ENCODE data around the gene GGT5. TPM values are rescaled to one million over a fixed set of nuclear protein-coding genes. Genes with fewer than 3 reads are reported as not detected.
A peak's percentile ranks its signal among the peaks of the same experiment; 100 is the strongest.

GGT5 gene
- total and polyA plus RNA-seq, 10 donors, result 9.5 to 47.2 (median 30.8) TPM

- H3K4me1 ChIP-seq, result peaks cover 0 to 12% (median 0%) of the 10 kb centered on the region in 6 donors
- DNase-seq, result no peak
- no peak overlapping the region for H3K27ac ChIP-seq
- 95 to 98% (median 96%) methylated on average over 5 to 12 of the region's 12 CpGs for WGBS, 5 donors
- H3K9me3 ChIP-seq, result no peaks in the 10 kb centered on the region
- H3K4me3 ChIP-seq, result no peak overlapping the region
- H3K27me3 ChIP-seq (replicated peaks in 1 of 7), result no peaks in the 10 kb centered on the region
- TF ChIP-seq, protein P1, sequence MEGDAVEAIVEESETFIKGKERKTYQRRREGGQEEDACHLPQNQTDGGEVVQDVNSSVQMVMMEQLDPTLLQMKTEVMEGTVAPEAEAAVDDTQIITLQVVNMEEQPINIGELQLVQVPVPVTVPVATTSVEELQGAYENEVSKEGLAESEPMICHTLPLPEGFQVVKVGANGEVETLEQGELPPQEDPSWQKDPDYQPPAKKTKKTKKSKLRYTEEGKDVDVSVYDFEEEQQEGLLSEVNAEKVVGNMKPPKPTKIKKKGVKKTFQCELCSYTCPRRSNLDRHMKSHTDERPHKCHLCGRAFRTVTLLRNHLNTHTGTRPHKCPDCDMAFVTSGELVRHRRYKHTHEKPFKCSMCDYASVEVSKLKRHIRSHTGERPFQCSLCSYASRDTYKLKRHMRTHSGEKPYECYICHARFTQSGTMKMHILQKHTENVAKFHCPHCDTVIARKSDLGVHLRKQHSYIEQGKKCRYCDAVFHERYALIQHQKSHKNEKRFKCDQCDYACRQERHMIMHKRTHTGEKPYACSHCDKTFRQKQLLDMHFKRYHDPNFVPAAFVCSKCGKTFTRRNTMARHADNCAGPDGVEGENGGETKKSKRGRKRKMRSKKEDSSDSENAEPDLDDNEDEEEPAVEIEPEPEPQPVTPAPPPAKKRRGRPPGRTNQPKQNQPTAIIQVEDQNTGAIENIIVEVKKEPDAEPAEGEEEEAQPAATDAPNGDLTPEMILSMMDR (IDR thresholded peaks at IDR 0.05 in 8 of 11, conservative IDR thresholded peaks at IDR 0.05 in 3 of 11), result no peak
- peak in 1 of 3 donors; percentile 29 for TF ChIP-seq POLR2AphosphoS5 (IDR thresholded peaks at IDR 0.05)
- intact Hi-C loops (cut with DNase I; ENCODE audit: low total_unique reads), result no loop called here
- peaks cover 0 to 100% (median 90%) of the 10 kb centered on the region in 6 donors for H3K36me3 ChIP-seq
These were observed 73.1 kb downstream of the GGT5 start for GRCh38 chr22:24171822-24172221.

DNA sequence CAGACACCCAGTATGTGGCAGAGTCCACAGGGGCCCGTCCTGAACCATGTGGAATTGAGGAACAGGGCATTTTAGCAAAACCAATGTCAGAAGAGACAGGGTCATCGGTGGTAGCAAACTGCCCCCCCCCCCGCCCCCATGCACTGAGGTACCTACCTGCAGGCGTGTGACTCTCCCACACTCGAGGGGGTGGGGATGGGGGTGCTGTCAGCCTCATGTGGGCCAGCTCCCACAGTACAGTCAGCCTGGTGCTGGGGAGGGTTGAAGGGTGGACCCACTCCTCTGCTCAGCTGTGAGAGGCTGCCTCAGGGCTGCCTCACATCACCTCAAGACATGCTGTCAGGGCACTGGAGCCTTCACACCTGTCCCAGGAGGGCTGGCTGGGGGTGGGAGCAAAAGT is 74.2 kb downstream of the GGT5 start:
- H3K4me1 ChIP-seq, result peaks cover 0 to 12% (median 0%) of the 10 kb centered on the region in 6 donors
- peaks cover 2 to 100% (median 90%) of the 10 kb centered on the region in 6 donors for H3K36me3 ChIP-seq
- TF ChIP-seq POLR2AphosphoS5 (IDR thresholded peaks at IDR 0.05) (peak in 1 of 3 donors; percentile 1), POLR2A (IDR thresholded peaks at IDR 0.05) (no peak)
- no peaks in the 10 kb centered on the region for H3K9me3 ChIP-seq
- H3K27ac ChIP-seq, result no peak overlapping the region
- DNase-seq, result no peak
- intact Hi-C loops (cut with DNase I; ENCODE audit: low total_unique reads), result no loop called here
- H3K4me3 ChIP-seq, result no peak overlapping the region
- H3K27me3 ChIP-seq (replicated peaks in 1 of 7), result no peaks in the 10 kb centered on the region
- whole genome bisulfite sequencing, 5 donors, result 90 to 100% (median 90%) methylated on average over 1 to 5 of the region's 5 CpGs

- Histone ChIP-seq H3K4me1 (peaks cover 0 to 11% (median 0%) of the 10 kb centered on the region in 6 donors), H3K9me3 (no peaks in the 10 kb centered on the region), H3K36me3 (peaks cover 2 to 100% (median 90%) of the 10 kb centered on the region in 6 donors), H3K27ac (no peak overlapping the region), H3K27me3 (replicated peaks in 1 of 7) (no peaks in the 10 kb centered on the region), H3K4me3 (no peak overlapping the region)
- no peak for DNase-seq
- intact Hi-C loops (cut with DNase I; ENCODE audit: low total_unique reads), result no loop called here
- TF ChIP-seq POLR2AphosphoS5 (IDR thresholded peaks at IDR 0.05), result peak in 1 of 3 donors; percentile 33
- TF ChIP-seq POLR2A (IDR thresholded peaks at IDR 0.05), result no peak
- TF ChIP-seq, protein P1 (IDR thresholded peaks at IDR 0.05 in 8 of 11, conservative IDR thresholded peaks at IDR 0.05 in 3 of 11), result no peak
- 84 to 90% (median 88%) methylated on average over 9 to 12 of the region's 12 CpGs for WGBS, 5 donors
These were observed 74.7 kb downstream of the GGT5 start for GRCh38 chr22:24170188-24170587.

Other genes with a start within 250 kb of the GGT5 start
- not detected for gene GSTT4, start 239.6 kb downstream of the GGT5 start, total RNA-seq
- not detected for gene GSTT4, start 239.6 kb downstream of the GGT5 start, polyA plus RNA-seq
- gene CABIN1, start 233.8 kb downstream of the GGT5 start, total RNA-seq, result 10 to 100 TPM; 51.3 to 89.5 (median 74.9) TPM
- 10 to 100 TPM; 25.5 to 44.1 (median 39.6) TPM for gene CABIN1, start 233.8 kb downstream of the GGT5 start, polyA plus RNA-seq
- 1 to 10 TPM; 1.4 to 9.0 (median 3.2) TPM for gene SUSD2, start 63.6 kb downstream of the GGT5 start, total RNA-seq
- gene SUSD2, start 63.6 kb downstream of the GGT5 start, polyA plus RNA-seq, result 1 to 10 TPM; 2.2 to 4.0 (median 3.6) TPM
- 10 to 100 TPM; 37.6 to 65.4 (median 53.9) TPM for gene SPECC1L, start 25.7 kb upstream of the GGT5 start, total RNA-seq
- 10 to 100 TPM in 1 of 3 donors, 1 to 10 TPM in 2; 5.0 to 14.1 (median 6.0) TPM for gene SPECC1L, start 25.7 kb upstream of the GGT5 start, polyA plus RNA-seq
- 10 to 100 TPM; 15.8 to 31.1 (median 25.2) TPM for gene ADORA2A, start 182.5 kb upstream of the GGT5 start, total RNA-seq
- gene ADORA2A, start 182.5 kb upstream of the GGT5 start, polyA plus RNA-seq, result 10 to 100 TPM in 2 of 3 donors, 1 to 10 TPM in 1; 8.3 to 14.8 (median 14.2) TPM

Data from spleen (tissue), 11 donors.